HEK293T (cell line): ENCODE results near the gene RASGRP2.

Experiments
- CTCF ChIA-PET: fragments of 350-600 bp; formaldehyde crosslinking; extraction: SDS; loops from one replicate; lab custom pipeline; 2021; ENCODE audit warnings: antibody characterized with exemption, inconsistent platforms; lab: Yijun Ruan, JAX
- POLR2A ChIA-PET: fragments of 350-600 bp; formaldehyde crosslinking; extraction: SDS; loops from one replicate; lab custom pipeline; 2020; ENCODE audit warnings: antibody characterized with exemption, inconsistent platforms; lab: Yijun Ruan, JAX
- DNase-seq: peaks from one replicate; pipeline ENCODE4 v3.0.0; 2012; ENCODE audit warnings: mixed read lengths; ENCODE audit errors: extremely low spot score
- ARNT ChIP-seq: fragments of 450-650 bp; IDR thresholded peaks from 2 replicates; pipeline ENCODE4 v1.6.1; 2017; ENCODE audit warnings: mild to moderate bottlenecking
- BHLHE40 ChIP-seq: fragments of 450-650 bp; IDR thresholded peaks from 2 replicates; pipeline ENCODE4 v1.6.1; 2016; ENCODE audit warnings: mild to moderate bottlenecking, moderate library complexity, borderline replicate concordance
- CTBP1 ChIP-seq: fragments of 450-650 bp; IDR thresholded peaks from 2 replicates; pipeline ENCODE4 v1.6.1; 2016; ENCODE audit warnings: borderline replicate concordance
- ELF4 ChIP-seq: fragments of 450-650 bp; IDR thresholded peaks from 2 replicates; pipeline ENCODE4 v1.6.1; 2017; ENCODE audit warnings: antibody characterized with exemption
- FOXA1 ChIP-seq: fragments of 450-650 bp; IDR thresholded peaks from 2 replicates; pipeline ENCODE4 v1.6.1; 2016; ENCODE audit warnings: mild to moderate bottlenecking
- FOXK2 ChIP-seq: fragments of 450-650 bp; IDR thresholded peaks from 2 replicates; pipeline ENCODE4 v1.6.1; 2016; ENCODE audit warnings: mild to moderate bottlenecking
- FOXM1 ChIP-seq: fragments of 450-650 bp; IDR thresholded peaks from 2 replicates; pipeline ENCODE4 v1.6.1; 2017; ENCODE audit warnings: mild to moderate bottlenecking, borderline replicate concordance
- HDGF ChIP-seq: fragments of 450-650 bp; IDR thresholded peaks from 2 replicates; pipeline ENCODE4 v1.6.1; 2017; ENCODE audit warnings: antibody characterized with exemption, borderline replicate concordance
- L3MBTL2 ChIP-seq: fragments of 450-650 bp; conservative IDR thresholded peaks from 2 replicates; pipeline ENCODE4 v1.6.1; 2016; ENCODE audit warnings: mild to moderate bottlenecking
- LEF1 ChIP-seq: fragments of 450-650 bp; IDR thresholded peaks from 2 replicates; pipeline ENCODE4 v1.6.1; 2017; ENCODE audit warnings: mild to moderate bottlenecking, borderline replicate concordance
- NFRKB ChIP-seq: fragments of 450-650 bp; IDR thresholded peaks from 2 replicates; pipeline ENCODE4 v1.6.1; 2016; ENCODE audit warnings: mild to moderate bottlenecking, moderate library complexity
- PKNOX1 ChIP-seq: fragments of 450-650 bp; IDR thresholded peaks from 2 replicates; pipeline ENCODE4 v1.6.1; 2016
- SP1 ChIP-seq: fragments of 450-650 bp; IDR thresholded peaks from 2 replicates; pipeline ENCODE4 v1.6.1; 2017
- SUZ12 ChIP-seq: fragments of 450-650 bp; IDR thresholded peaks from 2 replicates; pipeline ENCODE4 v1.6.1; 2016; ENCODE audit warnings: mild to moderate bottlenecking
- TARDBP ChIP-seq: fragments of 450-650 bp; IDR thresholded peaks from 2 replicates; pipeline ENCODE4 v1.6.1; 2016
- ZNF384 ChIP-seq: fragments of 450-650 bp; IDR thresholded peaks from 2 replicates; pipeline ENCODE4 v1.6.1; 2016

Gene RASGRP2

GRCh38 chr11:64774144-64774543 is 30.2 kb upstream of the RASGRP2 start:
- POLR2A ChIA-PET, result no interaction called here

GRCh38 chr11:64772303-64773018 is 28.5 kb upstream of the RASGRP2 start:
- no peak for DNase-seq
- CTCF ChIA-PET, result interaction anchor here (0.6 to 0.7 kb wide), 2 partner anchors 231 to 242 kb away, joined by 3 to 7 read pairs; partner anchors contain the start of gene ARL2
- POLR2A ChIA-PET, result no interaction called here
- TF ChIP-seq ARNT (no peak), ELF4 (no peak), HDGF (no peak), FOXK2 (no peak), SP1 (no peak), ZNF384 (no peak), FOXM1 (no peak), CTBP1 (no peak), BHLHE40 (no peak), L3MBTL2 (no peak), PKNOX1 (no peak), LEF1 (no peak), NFRKB (no peak), FOXA1 (no peak), SUZ12 (no peak)

More at GRCh38 chr11:64774144-64774543, 30.2 kb upstream of the RASGRP2 start:
- no peak for DNase-seq
- TF ChIP-seq ZNF384 (no peak), FOXA1 (no peak), SP1 (no peak), CTBP1 (no peak)
- CTCF ChIA-PET, result no interaction called here

GRCh38 chr11:64771861-64772260 is 27.9 kb upstream of the RASGRP2 start:
- ChIA-PET CTCF (interaction anchor here (0.6 kb wide), 1 partner anchor 242 kb away, joined by 3 read pairs; the partner anchor contains the start of gene ARL2), POLR2A (no interaction called here)
- TF ChIP-seq FOXK2, result no peak
- no peak for TF ChIP-seq ARNT
- TF ChIP-seq SP1, result no peak
- no peak for TF ChIP-seq ELF4
- no peak for TF ChIP-seq SUZ12
- TF ChIP-seq BHLHE40, result no peak
- no peak for TF ChIP-seq NFRKB
- no peak for TF ChIP-seq ZNF384
- no peak for TF ChIP-seq CTBP1
- TF ChIP-seq TARDBP, result no peak
- no peak for TF ChIP-seq L3MBTL2
- DNase-seq, result no peak

GRCh38 chr11:64770120-64770519 is 26.2 kb upstream of the RASGRP2 start:
- ChIA-PET CTCF (no interaction called here), POLR2A (interaction anchor here (1.0 kb wide), 1 partner anchor 8 kb away, joined by 4 read pairs; no protein-coding TSS in a partner anchor)
- no peak for DNase-seq
- TF ChIP-seq FOXA1, result no peak
- TF ChIP-seq ZNF384, result no peak
- no peak for TF ChIP-seq NFRKB
- TF ChIP-seq TARDBP, result no peak
- no peak for TF ChIP-seq SUZ12
- TF ChIP-seq FOXK2, result no peak
- TF ChIP-seq HDGF, result no peak
- no peak for TF ChIP-seq SP1

- POLR2A ChIA-PET, result no interaction called here
- CTCF ChIA-PET, result interaction anchor here (0.6 kb wide), 1 partner anchor 179 kb away, joined by 7 read pairs; no protein-coding TSS in a partner anchor
- TF ChIP-seq ZNF384 (no peak), LEF1 (no peak), SUZ12 (no peak), FOXK2 (no peak), ELF4 (no peak), ARNT (no peak), TARDBP (no peak), HDGF (no peak), BHLHE40 (no peak), PKNOX1 (no peak)
- DNase-seq, result no peak
Observed at GRCh38 chr11:64769283-64769682, 25.3 kb upstream of the RASGRP2 start.

GRCh38 chr11:64768300-64768694 is 24.4 kb upstream of the RASGRP2 start:
- POLR2A ChIA-PET, result no interaction called here
- CTCF ChIA-PET, result interaction anchor here (0.9 kb wide), 1 partner anchor 18 kb away, joined by 3 read pairs; no protein-coding TSS in a partner anchor
- TF ChIP-seq BHLHE40, result no peak
- no peak for TF ChIP-seq ZNF384
- no peak for TF ChIP-seq LEF1
- TF ChIP-seq FOXM1, result no peak
- TF ChIP-seq CTBP1, result no peak
- TF ChIP-seq ARNT, result no peak
- TF ChIP-seq FOXA1, result no peak
- DNase-seq, result no peak
